ENCODE measurements around the gene MUC4.
"Not testable (repeated sequence)": the region's sequence is repeated elsewhere in the genome, so short reads cannot be mapped to it uniquely, and the experiment has no call there.

DNA sequence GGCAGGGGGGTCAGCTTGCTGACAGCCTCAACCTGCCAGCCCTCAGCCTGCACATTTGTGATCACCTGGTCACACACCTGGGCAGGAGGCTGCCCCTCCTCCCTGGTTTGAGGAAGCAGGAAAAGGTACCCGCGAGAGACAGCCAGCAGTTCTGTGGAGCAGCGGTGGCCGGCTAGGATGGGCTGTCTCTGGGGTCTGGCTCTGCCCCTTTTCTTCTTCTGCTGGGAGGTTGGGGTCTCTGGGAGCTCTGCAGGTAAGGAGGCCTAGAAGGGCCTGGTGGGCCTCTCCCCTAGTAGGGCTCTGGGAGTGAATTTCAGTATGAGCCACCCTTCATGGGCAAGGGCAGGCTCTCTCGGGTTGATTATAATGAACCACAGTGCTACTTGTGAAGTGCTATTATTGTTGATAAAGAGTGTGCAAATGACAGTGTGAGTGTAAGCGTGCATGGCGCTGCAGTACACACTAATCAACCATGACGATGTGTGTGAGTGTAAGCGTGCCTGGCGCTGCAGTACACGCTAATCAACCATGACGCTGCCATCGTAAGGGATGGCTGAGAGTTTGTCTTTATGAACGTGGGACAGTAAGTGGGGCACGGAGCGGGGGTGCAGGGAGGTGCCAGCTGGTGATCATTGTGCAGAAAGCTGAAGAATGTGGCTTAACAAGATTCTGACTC, 90.8 kb downstream of the MUC4 start, which contains the start of gene MUC20:
- TF ChIP-seq POLR2AphosphoS5, POLR2A, EP300 (IDR thresholded peaks at IDR 0.05): not testable (repeated sequence)
- TF ChIP-seq, protein P1, sequence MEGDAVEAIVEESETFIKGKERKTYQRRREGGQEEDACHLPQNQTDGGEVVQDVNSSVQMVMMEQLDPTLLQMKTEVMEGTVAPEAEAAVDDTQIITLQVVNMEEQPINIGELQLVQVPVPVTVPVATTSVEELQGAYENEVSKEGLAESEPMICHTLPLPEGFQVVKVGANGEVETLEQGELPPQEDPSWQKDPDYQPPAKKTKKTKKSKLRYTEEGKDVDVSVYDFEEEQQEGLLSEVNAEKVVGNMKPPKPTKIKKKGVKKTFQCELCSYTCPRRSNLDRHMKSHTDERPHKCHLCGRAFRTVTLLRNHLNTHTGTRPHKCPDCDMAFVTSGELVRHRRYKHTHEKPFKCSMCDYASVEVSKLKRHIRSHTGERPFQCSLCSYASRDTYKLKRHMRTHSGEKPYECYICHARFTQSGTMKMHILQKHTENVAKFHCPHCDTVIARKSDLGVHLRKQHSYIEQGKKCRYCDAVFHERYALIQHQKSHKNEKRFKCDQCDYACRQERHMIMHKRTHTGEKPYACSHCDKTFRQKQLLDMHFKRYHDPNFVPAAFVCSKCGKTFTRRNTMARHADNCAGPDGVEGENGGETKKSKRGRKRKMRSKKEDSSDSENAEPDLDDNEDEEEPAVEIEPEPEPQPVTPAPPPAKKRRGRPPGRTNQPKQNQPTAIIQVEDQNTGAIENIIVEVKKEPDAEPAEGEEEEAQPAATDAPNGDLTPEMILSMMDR (IDR thresholded peaks at IDR 0.05): not testable (repeated sequence)
